IMR-90 (cell line): ENCODE data around the gene ASB7. TPM values are rescaled to one million over a fixed set of nuclear protein-coding genes. Genes with fewer than 3 reads are reported as not detected.

Source experiments
- ATAC-seq: fragments of 200-7000 bp; cut with Tn5 transposase; 2 replicates; pipeline ENCODE4 v1.9.1; 2020; ENCODE audit warnings: low read depth, mild to moderate bottlenecking, moderate library complexity
- BruUV-seq: library from RNA; stranded (reverse); fragments of 400-500 nt; replicated peaks from 2 replicates; lab custom pipeline; 2021; lab: Mats Ljungman, UMichigan
- CTCF ChIA-PET: fragments of 300-600 bp; formaldehyde crosslinking; extraction: SDS; loops from one replicate; lab custom pipeline; 2021; ENCODE audit warnings: antibody characterized with exemption; lab: Yijun Ruan, JAX
- POLR2A ChIA-PET: fragments of 300-600 bp; sonication (Branson Sonifier 250); formaldehyde crosslinking; loops from one replicate; lab custom pipeline; 2022; ENCODE audit warnings: antibody characterized with exemption; ENCODE audit not compliant: unreplicated experiment; lab: Charles Lee
- DNase-seq: peaks from one replicate; pipeline ENCODE4 v3.0.0; 2013
- H2AFZ ChIP-seq: replicated peaks from 2 replicates; pipeline ENCODE3; 2013; ENCODE audit warnings: low read length, mild to moderate bottlenecking; ENCODE audit not compliant: poor library complexity
- H2AK5ac ChIP-seq: 2 replicates; pipeline ENCODE4 v1.6.1; 2013; ENCODE audit warnings: low read depth, low read length, inconsistent platforms
- H2AK9ac ChIP-seq: replicated peaks from 2 replicates; pipeline ENCODE3; 2013; ENCODE audit warnings: mild to moderate bottlenecking, low read depth, low read length, moderate library complexity; ENCODE audit not compliant: poor library complexity
- H2BK120ac ChIP-seq: 2 replicates; pipeline ENCODE4 v1.6.1; 2013; ENCODE audit warnings: low read depth, low read length, inconsistent platforms
- H2BK15ac ChIP-seq: 3 replicates; pipeline ENCODE4 v1.6.1; 2013; ENCODE audit warnings: low read depth, low read length, inconsistent platforms
- H2BK20ac ChIP-seq: 2 replicates; pipeline ENCODE4 v1.6.1; 2013; ENCODE audit warnings: low read depth, mild to moderate bottlenecking, inconsistent platforms, low read length, moderate library complexity
- H2BK5ac ChIP-seq: 2 replicates; pipeline ENCODE4 v1.6.1; 2013; ENCODE audit warnings: mild to moderate bottlenecking, low read depth, low read length, inconsistent platforms; ENCODE audit not compliant: poor library complexity, severe bottlenecking
- H3K14ac ChIP-seq: replicated peaks from 2 replicates; pipeline ENCODE4 v1.6.1; 2013; ENCODE audit warnings: low read depth, low read length, inconsistent platforms
- H3K18ac ChIP-seq: 2 replicates; pipeline ENCODE4 v1.6.1; 2013; ENCODE audit warnings: low read depth, low read length, control low read depth
- H3K23ac ChIP-seq: 2 replicates; pipeline ENCODE4 v1.6.1; 2013; ENCODE audit warnings: low read depth, low read length, inconsistent platforms
- H3K27ac ChIP-seq: 2 replicates; pipeline ENCODE4 v1.5.1; 2013; ENCODE audit warnings: mild to moderate bottlenecking, control low read depth, low read length; ENCODE audit not compliant: insufficient read depth
- H3K27me3 ChIP-seq: 2 replicates; pipeline ENCODE4 v1.6.1; 2013; ENCODE audit warnings: low read length; ENCODE audit not compliant: control insufficient read depth, insufficient read depth
- H3K36me3 ChIP-seq: 2 replicates; pipeline ENCODE4 v1.6.1; 2013; ENCODE audit warnings: low read length, mixed read lengths; ENCODE audit not compliant: control insufficient read depth, insufficient read depth
- H3K4ac ChIP-seq: 2 replicates; pipeline ENCODE4 v1.6.1; 2013; ENCODE audit warnings: low read depth, low read length, inconsistent platforms
- H3K4me1 ChIP-seq: 2 replicates; pipeline ENCODE4 v1.6.1; 2013; ENCODE audit warnings: low read length, mixed read lengths; ENCODE audit not compliant: control insufficient read depth, insufficient read depth
- H3K4me2 ChIP-seq: 2 replicates; pipeline ENCODE4 v1.6.1; 2013; ENCODE audit warnings: low read depth, mild to moderate bottlenecking, control low read depth, low read length, moderate library complexity
- H3K4me3 ChIP-seq: 2 replicates; pipeline ENCODE4 v1.5.1; 2013; ENCODE audit warnings: low read depth, mild to moderate bottlenecking, control low read depth, low read length, moderate library complexity; ENCODE audit not compliant: insufficient read depth
- H3K56ac ChIP-seq: 2 replicates; pipeline ENCODE4 v1.6.1; 2013; ENCODE audit warnings: low read length, inconsistent platforms; ENCODE audit not compliant: insufficient read depth; ENCODE audit errors: extremely low read depth
- H3K79me1 ChIP-seq, 2 experiments: 2 replicates each; pipeline ENCODE4 v1.6.1; 2013; ENCODE audit warnings: low read length in 2 of 2, inconsistent platforms in 1 of 2, low read depth in 1 of 2
- H3K9ac ChIP-seq: 2 replicates; pipeline ENCODE4 v1.6.1; 2013; ENCODE audit warnings: low read depth, low read length, control low read depth
- H3K9me1 ChIP-seq: 2 replicates; pipeline ENCODE4 v1.6.1; 2013; ENCODE audit warnings: low read length, inconsistent platforms; ENCODE audit not compliant: insufficient read depth
- H3K9me3 ChIP-seq: 2 replicates; pipeline ENCODE4 v1.6.1; 2013; ENCODE audit warnings: low read length; ENCODE audit not compliant: control insufficient read depth, insufficient read depth
- H4K20me1 ChIP-seq: 2 replicates; pipeline ENCODE4 v1.6.1; 2013; ENCODE audit warnings: low read length, inconsistent platforms; ENCODE audit not compliant: insufficient read depth
- H4K5ac ChIP-seq: 2 replicates; pipeline ENCODE4 v1.6.1; 2013; ENCODE audit warnings: mild to moderate bottlenecking, low read depth, low read length, control low read depth
- H4K8ac ChIP-seq, 2 experiments: 2 replicates each; pipeline ENCODE4 v1.6.1; 2013; ENCODE audit warnings: low read depth in 2 of 2, low read length in 2 of 2, control low read depth in 1 of 2, inconsistent platforms in 1 of 2
- H4K91ac ChIP-seq: 2 replicates; pipeline ENCODE4 v1.6.1; 2013; ENCODE audit warnings: low read depth, low read length, inconsistent platforms; ENCODE audit not compliant: insufficient read depth
- CEBPB ChIP-seq: IDR thresholded peaks from 2 replicates; pipeline ENCODE4 v1.6.1; 2012; ENCODE audit warnings: low read depth, low read length, improper control_type of control experiment
- NFE2L2 ChIP-seq: fragments of 150-350 bp; IDR thresholded peaks from 2 replicates; pipeline ENCODE4 v1.6.1; 2016; ENCODE audit warnings: low read depth, mild to moderate bottlenecking, low read length
- WGBS, 2 experiments: methylation state at CpG; one replicate each; pipeline versions ENCODE4 v1.1.5 to v1.1.7; 2013; ENCODE audit warnings: missing lambda C conversion rate in 2 of 2; ENCODE audit not compliant: insufficient read length in 1 of 2; ENCODE audit errors: extremely low coverage in 2 of 2; 5-methylcytosine and 5-hydroxymethylcytosine counted together
- dilution Hi-C: fragments of 300-500 bp; cut with HindIII; formaldehyde crosslinking; loops from one replicate; pipeline ENCODE4 v1.14.3; 2018; ENCODE audit warnings: low sequenced_read_pairs; ENCODE audit not compliant: unreplicated experiment
- in situ Hi-C: fragments of 300-500 bp; cut with MboI; formaldehyde crosslinking; loops from 3 replicates; pipeline ENCODE4 v1.14.3; 2019; ENCODE audit warnings: low sequenced_read_pairs, inconsistent platforms, mixed read lengths
- intact Hi-C: fragments of 100-400 bp; cut with micrococcal nuclease; formaldehyde crosslinking; loops from 2 replicates; pipeline ENCODE4 v1.10.0; 2022
- polyA plus RNA-seq, 3 experiments: library from polyadenylated mRNA; depleted of rRNA; stranded (reverse); fragments of >200 nt; gene quantifications; 2 replicates each; pipeline ENCODE4 v1.2.3, GENCODE V29; 2012; ENCODE audit warnings: low replicate concordance in 1 of 3
- total RNA-seq: library from RNA; depleted of rRNA; stranded (reverse); fragments of >200 nt; gene quantifications from 2 replicates; pipeline ENCODE4 v1.2.3, GENCODE V29; 2012

The ASB7 gene
- total and polyA plus RNA-seq, 2 of the 4 experiments (the other 2 are of a cell fraction): 7.7 to 16.7 TPM

DNA sequence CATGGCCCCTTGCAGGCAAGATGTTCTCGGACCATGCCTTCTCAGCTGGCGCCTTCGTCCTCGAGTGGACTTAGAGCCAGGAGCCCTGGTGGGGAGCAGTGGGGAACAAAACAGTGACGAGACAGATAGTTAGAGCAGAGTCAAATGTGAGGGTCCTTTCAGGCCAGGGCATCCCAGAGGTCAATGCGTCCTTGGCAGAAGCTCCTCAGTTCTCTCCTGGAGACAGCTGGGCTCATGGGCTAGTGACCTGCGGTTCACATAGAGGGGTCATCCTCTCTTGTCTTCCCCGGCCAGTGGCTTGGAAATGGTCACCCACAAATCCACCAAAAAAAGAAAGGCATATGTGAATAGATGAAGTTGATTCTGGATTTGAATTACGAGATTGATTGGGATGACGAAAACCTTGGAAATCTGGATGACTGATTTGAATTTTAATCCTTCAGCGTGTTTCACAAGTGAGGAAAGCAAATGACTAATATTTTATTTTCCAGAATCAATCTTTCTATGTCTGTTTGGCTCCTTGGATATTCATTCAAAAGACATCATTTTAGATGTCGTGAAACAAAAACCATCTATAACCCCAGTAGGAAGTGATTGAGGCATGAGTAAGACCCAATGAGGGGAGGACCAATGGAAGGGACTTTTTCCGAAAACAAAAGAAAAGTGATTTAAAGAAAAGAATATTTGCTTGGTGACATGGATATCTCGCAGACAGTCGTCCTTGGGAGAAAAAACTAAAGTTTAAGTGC is 84.5 kb downstream of the ASB7 start:
- peak; percentile 13; the same call in 1 of the 2 replicates for ATAC-seq

More for the DNA sequence above, 84.5 kb downstream of the ASB7 start:
- no peak overlapping the region for H3K4me3 ChIP-seq
- H4K91ac ChIP-seq: peak overlapping the region; percentile 67
- H3K79me1 ChIP-seq: no peaks in the 10 kb centered on the region
- H4K8ac ChIP-seq: peak overlapping the region; percentile 43 to 75; a peak in 3 of 4 replicates
- H3K14ac ChIP-seq: peak overlapping the region; percentile 29
- WGBS, 2 experiments: 97% methylated on average over 4 of the region's 15 CpGs; no CpG with 5 or more reads in 1 of the 2 experiments
- peak overlapping the region; percentile 65 for H2AK9ac ChIP-seq
- peak overlapping the region; percentile 48; the same call in 1 of the 2 replicates for H3K23ac ChIP-seq
- DNase-seq: peak; percentile 72
- peak overlapping the region; percentile 68 for H2AFZ ChIP-seq
- no peaks in the 10 kb centered on the region for H4K20me1 ChIP-seq
- H2BK15ac ChIP-seq: peak overlapping the region; percentile 37; the same call in 1 of the 3 replicates
- H3K4me2 ChIP-seq: peak overlapping the region; percentile 25; the same call in 1 of the 2 replicates
- H2BK20ac ChIP-seq: peak overlapping the region; percentile 96
- no peak overlapping the region for H3K9ac ChIP-seq
- H2BK5ac ChIP-seq: peak overlapping the region; percentile 62
- ChIA-PET CTCF (interaction anchor here (1.6 kb wide), 1 partner anchor 15 kb away, joined by 5 read pairs; no protein-coding TSS in a partner anchor), POLR2A (no interaction called here)
- H3K9me3 ChIP-seq: no peaks in the 10 kb centered on the region
- TF ChIP-seq NFE2L2 (no peak), CEBPB (peak; percentile 5; the same call in 1 of the 2 replicates)
- peak overlapping the region; percentile 27 for H3K18ac ChIP-seq
- intact Hi-C loops: no loop called here
- H3K56ac ChIP-seq: 0 out of 2 replicates have a peak overlapping the region, but pooled peaks have one; percentile 29
- peaks cover 25% of the 10 kb centered on the region for H3K9me1 ChIP-seq
- no peaks in the 10 kb centered on the region for H3K36me3 ChIP-seq
- no peaks in the 10 kb centered on the region; the same call in none of the 2 replicates for H3K27me3 ChIP-seq
- H3K4me1 ChIP-seq: peaks cover 11% of the 10 kb centered on the region
- no TSS peak for BruUV-seq
- H2AK5ac ChIP-seq: peak overlapping the region; percentile 89
- H3K27ac ChIP-seq: peak overlapping the region; percentile 37
- H3K4ac ChIP-seq: peak overlapping the region; percentile 71
- dilution Hi-C loops: no loop called here
- peak overlapping the region; percentile 97 for H2BK120ac ChIP-seq
- in situ Hi-C loops: no loop called here
- H4K5ac ChIP-seq: peak overlapping the region; percentile 42
